ENCODE data around the gene TAF11L4. TPM values are rescaled to one million over a fixed set of nuclear protein-coding genes. Genes with fewer than 3 reads are reported as not detected.
"Not testable (repeated sequence)": the region's sequence is repeated elsewhere in the genome, so short reads cannot be mapped to it uniquely, and the experiment has no call there.

The TAF11L4 gene
- total RNA-seq (not detected), polyA plus RNA-seq (not detected)

DNA sequence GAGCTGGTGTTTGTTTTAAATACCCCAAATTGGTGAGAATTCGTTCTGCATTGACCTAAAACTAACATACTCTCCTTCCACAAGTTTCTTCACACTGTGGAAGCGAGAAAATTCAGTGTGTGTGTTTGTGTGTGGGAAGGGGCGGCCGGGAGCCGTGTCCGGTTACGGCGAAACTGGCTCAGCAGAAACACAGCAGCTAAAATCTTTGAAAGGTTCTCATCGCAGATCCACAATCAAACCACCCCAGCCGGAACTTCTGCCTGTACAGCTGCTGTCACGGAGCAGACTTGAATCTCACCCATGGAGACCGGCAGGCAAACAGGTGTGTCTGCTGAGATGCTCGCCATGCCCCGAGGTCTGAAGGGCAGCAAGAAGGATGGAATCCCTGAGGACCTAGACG, at the start of gene TAF11L4:
Gene TAF11L4 (plus strand): TSS at position 301 of the 400 bp plus-strand sequence.
- not testable (repeated sequence) for H3K4me1 ChIP-seq (ENCODE audit: insufficient read depth); DNase-seq (ENCODE audit: extremely low spot score); H3K4me3 ChIP-seq (ENCODE audit: low read depth, low read length); H3K36me3 ChIP-seq (ENCODE audit: insufficient read depth); H3K27ac ChIP-seq (ENCODE audit: low read depth)
- WGBS: no CpG with 5 or more reads among the region's 15 CpGs

DNA sequence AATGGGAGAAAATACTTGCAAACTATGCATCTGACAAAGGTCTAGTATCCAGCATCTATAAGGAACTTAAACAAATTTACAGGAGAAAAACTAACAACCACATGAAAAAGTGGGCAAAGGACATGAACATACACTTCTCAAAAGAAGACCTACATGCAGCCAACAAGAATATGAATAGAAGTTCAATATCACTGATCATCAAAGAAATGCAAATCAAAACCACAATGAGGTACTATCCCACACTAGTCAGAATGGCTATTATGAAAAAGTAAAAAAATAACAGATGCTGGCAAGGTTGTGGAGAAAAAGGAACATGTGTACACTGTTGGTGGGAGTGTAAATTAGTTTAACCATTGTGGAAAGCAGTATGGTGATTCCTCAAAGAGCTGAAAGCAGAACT, 46.5 kb upstream of the TAF11L4 start:
- H3K27ac ChIP-seq (ENCODE audit: low read depth); H3K36me3 ChIP-seq (ENCODE audit: insufficient read depth); H3K4me3 ChIP-seq (ENCODE audit: low read depth, low read length); H3K4me1 ChIP-seq (ENCODE audit: insufficient read depth); DNase-seq (ENCODE audit: extremely low spot score): not testable (repeated sequence)

DNA sequence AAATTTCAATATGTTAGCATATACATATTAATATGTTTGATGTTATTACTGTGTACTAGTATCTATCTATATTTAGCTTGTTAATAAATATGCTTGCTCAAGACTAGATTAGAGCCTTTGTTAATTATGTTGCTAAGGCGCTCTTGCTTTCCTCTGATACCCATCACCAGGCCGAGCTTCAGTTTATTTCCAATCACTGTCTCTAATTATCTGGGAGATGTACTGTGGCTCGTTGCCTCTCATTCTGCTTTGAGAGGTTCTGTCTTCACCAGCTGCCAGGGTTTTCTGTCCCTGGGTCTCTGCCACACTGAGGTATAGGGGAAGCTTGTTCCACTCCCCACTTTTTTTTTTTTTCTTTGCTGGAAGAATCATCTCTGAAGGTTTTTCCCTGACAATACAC, 44.6 kb upstream of the TAF11L4 start:
- no peak overlapping the region for H3K27ac ChIP-seq (ENCODE audit: low read depth)
- WGBS: 81% methylated on average over 3 of the region's 3 CpGs
- no peak overlapping the region for H3K4me3 ChIP-seq (ENCODE audit: low read depth, low read length)
- H3K36me3 ChIP-seq (ENCODE audit: insufficient read depth): no peaks in the 10 kb centered on the region
- DNase-seq (ENCODE audit: extremely low spot score): no peak
- H3K4me1 ChIP-seq (ENCODE audit: insufficient read depth): no peaks in the 10 kb centered on the region

DNA sequence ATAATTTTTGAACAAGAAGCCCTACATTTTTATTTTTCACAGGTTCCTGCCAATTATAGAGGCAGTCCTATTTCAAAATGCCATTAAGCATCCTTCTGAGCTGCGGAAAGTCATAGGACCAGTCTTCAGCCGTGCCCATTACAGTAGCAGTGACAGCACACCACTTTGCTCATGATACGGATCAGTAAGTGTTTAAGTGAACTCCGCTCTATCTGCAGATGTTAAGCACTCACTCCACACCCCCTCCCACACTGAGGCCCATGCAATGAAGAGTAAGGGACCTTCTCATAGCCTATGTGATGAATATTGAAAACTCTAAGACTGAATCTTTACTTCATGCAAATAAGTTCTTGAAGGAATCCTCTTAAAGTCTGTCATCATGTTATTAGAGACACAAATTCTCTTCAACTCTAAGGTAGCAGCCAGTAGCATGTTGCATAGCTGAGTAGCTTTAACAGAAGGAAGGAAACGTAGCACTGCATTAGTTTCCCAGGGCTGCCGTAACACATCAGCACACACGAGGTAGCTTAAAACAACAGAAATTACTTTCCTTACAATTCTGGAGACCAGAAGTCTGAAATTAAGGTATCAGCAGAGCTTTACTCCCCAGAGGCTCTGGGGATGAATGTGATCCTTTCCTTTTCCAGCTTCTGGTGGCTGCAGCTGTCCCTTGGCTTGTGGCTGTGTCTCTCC, 43.9 kb upstream of the TAF11L4 start:
- H3K36me3 ChIP-seq (ENCODE audit: insufficient read depth): no peaks in the 10 kb centered on the region
- H3K27ac ChIP-seq (ENCODE audit: low read depth): no peak overlapping the region
- 79% methylated on average over 7 of the region's 7 CpGs for WGBS
- H3K4me1 ChIP-seq (ENCODE audit: insufficient read depth): no peaks in the 10 kb centered on the region
- H3K4me3 ChIP-seq (ENCODE audit: low read depth, low read length): no peak overlapping the region
- no peak for DNase-seq (ENCODE audit: extremely low spot score)

DNA sequence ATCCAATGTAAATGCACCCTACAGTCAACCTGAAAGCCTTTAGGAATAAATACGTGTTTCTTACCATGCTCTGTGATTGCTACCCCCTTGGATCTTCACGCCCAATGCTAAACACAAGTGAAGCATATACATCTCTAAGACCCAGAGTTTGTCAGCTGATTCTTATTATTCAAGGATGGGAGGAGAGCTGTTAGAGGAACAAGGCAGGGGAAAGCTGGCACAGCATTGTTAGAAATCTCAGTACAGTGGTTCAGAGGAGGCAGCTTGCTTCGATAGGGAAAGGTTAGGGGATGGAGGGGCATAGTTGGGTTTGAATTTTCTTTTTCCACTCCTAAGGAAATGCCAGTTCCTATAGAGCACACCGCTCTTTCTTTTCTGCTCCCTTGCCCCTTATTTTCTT, 40.2 kb upstream of the TAF11L4 start:
- 82% methylated on average over 4 of the region's 4 CpGs for WGBS
- Histone ChIP-seq H3K27ac (ENCODE audit: low read depth) (no peak overlapping the region), H3K4me1 (ENCODE audit: insufficient read depth) (no peaks in the 10 kb centered on the region), H3K36me3 (ENCODE audit: insufficient read depth) (no peaks in the 10 kb centered on the region), H3K4me3 (ENCODE audit: low read depth, low read length) (no peak overlapping the region)
- DNase-seq (ENCODE audit: extremely low spot score): no peak

DNA sequence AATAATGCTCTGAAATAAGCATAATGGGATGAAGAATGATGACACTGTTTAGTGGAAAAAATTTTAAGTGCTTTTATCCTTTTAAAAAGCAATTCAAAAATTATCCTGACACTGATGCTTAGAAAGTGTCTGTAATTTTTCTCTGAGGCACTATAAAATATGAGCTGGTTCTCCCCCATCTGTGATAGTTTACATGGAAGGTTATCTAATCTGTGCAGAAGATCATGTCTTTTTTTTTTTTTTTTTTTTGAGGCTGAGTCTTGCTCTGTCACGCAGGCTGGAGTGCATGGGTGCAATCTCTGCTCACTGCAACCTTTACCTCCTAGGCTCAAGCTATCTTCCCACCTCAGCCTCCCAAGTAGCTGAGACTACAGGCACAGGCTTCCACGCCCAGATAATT, 38.8 kb upstream of the TAF11L4 start:
- Histone ChIP-seq H3K4me3 (ENCODE audit: low read depth, low read length) (no peak overlapping the region), H3K36me3 (ENCODE audit: insufficient read depth) (no peaks in the 10 kb centered on the region), H3K4me1 (ENCODE audit: insufficient read depth) (no peaks in the 10 kb centered on the region), H3K27ac (ENCODE audit: low read depth) (no peak overlapping the region)
- no peak for DNase-seq (ENCODE audit: extremely low spot score)
- WGBS: 69% methylated on average over 2 of the region's 2 CpGs

DNA sequence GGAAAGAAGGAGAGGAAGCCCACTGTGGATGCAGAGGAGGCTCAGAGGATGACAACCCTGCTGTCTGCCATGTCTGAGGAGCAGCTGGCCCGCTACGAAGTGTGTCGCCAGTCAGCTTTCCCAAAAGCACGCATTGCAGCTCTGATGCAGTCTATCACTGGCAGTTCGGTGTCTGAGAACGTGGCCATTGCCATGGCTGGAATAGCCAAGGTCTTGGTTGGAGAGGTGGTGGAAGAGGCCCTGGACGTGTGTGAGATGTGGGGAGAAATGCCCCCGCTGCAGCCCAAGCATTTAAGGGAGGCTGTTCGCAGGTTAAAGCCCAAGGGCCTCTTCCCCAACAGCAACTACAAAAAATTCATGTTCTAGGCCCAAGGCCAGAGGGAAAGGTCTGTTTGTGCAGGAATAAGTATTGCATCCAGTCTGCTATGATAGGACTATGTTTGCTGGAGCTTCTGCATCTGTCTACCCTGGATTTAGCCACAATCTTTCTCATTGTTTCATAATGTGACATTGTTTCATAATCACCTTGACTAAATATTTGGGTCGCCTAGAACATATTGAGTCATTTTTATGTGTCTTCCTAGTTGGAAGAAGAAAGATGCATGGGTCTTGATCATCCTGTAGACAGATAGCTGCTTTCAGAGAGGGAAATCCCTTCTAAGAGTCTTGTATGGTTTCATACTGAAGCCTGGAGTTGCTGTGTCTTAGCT, 35.0 kb upstream of the TAF11L4 start:
- not testable (repeated sequence) for H3K36me3 ChIP-seq (ENCODE audit: insufficient read depth); H3K4me1 ChIP-seq (ENCODE audit: insufficient read depth); DNase-seq (ENCODE audit: extremely low spot score); H3K27ac ChIP-seq (ENCODE audit: low read depth); H3K4me3 ChIP-seq (ENCODE audit: low read depth, low read length)
- WGBS: 94% methylated on average over 10 of the region's 10 CpGs

DNA sequence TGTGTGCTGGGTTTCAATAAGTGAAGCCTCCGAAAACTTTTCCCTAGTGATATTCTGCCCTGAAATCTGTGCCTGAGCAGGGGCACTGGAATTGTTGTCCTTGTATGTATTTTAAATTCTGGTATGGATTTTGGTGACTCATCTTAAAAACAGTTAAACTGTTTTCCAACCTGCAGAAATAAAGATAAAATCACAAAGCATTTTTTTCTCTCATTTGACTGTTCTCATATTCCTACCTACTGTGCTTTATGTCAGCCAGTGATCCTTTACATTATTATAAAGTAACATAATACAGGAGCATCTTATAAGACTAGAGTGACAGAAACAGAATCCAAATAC, 34.5 kb upstream of the TAF11L4 start:
- DNase-seq (ENCODE audit: extremely low spot score): no peak
- H3K36me3 ChIP-seq (ENCODE audit: insufficient read depth): no peaks in the 10 kb centered on the region
- H3K4me3 ChIP-seq (ENCODE audit: low read depth, low read length): no peak overlapping the region
- WGBS: 95% methylated on average over 1 of the region's 1 CpG
- no peak overlapping the region for H3K27ac ChIP-seq (ENCODE audit: low read depth)
- H3K4me1 ChIP-seq (ENCODE audit: insufficient read depth): no peaks in the 10 kb centered on the region

DNA sequence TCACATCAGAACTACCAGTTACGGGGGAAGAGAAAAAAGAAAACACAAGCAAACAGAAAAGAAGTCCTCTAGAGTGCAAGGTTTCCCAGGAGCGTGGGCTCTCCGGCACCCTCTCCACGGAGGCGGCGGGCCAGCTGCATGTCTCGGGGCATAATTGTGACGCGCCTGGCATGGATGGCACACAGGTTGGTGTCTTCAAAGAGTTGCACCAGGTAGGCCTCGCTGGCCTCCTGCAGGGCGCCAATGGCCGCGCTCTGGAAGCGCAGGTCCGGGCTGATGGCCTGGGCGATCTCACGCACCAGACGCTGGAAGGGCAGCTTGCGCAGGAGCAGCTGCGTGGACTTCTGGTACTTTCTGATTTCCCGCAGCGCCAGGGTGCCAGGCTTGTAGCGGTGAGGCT, 30.3 kb upstream of the TAF11L4 start:
- not testable (repeated sequence) for DNase-seq (ENCODE audit: extremely low spot score); H3K4me1 ChIP-seq (ENCODE audit: insufficient read depth); H3K36me3 ChIP-seq (ENCODE audit: insufficient read depth); H3K27ac ChIP-seq (ENCODE audit: low read depth); H3K4me3 ChIP-seq (ENCODE audit: low read depth, low read length)
- WGBS: 97% methylated on average over 23 of the region's 23 CpGs

DNA sequence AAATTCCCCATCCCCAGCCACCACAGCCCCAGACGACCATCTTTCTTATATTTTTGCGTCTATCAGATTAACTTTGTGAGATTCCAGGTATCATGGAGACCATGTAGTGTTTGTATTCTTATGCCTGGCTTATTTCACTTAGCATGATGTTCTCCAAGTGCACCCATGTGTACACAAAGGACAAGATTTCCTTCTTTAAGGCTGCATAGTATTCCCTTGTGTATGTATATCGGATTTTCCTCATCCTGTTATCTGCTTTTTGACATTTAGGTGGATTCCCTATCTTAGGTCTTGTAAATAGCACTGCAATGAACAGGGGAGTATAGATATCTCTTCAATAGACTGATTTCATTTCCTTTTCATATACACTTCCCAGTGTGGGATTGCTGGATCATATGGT, 28.8 kb upstream of the TAF11L4 start:
- 93% methylated on average over 3 of the region's 3 CpGs for WGBS
- no peak overlapping the region for H3K4me3 ChIP-seq (ENCODE audit: low read depth, low read length)
- H3K27ac ChIP-seq (ENCODE audit: low read depth): no peak overlapping the region
- H3K36me3 ChIP-seq (ENCODE audit: insufficient read depth): no peaks in the 10 kb centered on the region
- H3K4me1 ChIP-seq (ENCODE audit: insufficient read depth): no peaks in the 10 kb centered on the region
- DNase-seq (ENCODE audit: extremely low spot score): no peak

DNA sequence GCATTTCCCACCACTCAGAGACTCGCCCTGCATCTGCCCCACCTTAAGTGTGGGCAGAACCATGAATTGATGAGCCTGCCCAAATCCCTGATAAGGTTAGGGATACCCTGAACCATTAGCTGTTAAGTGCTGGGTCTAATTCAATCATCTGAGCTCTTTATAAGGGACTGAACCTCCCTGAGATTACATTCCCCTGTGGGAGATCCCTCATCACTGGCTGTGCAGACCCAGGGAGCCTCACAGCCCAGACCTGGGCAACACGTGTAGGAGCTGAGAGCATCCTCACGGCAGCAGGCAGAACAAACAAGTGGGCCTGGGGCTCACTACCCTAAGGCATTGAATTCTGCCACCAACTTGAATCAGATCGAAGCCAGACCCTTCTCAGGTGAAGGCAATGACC, 24.2 kb upstream of the TAF11L4 start:
- H3K27ac ChIP-seq (ENCODE audit: low read depth): no peak overlapping the region
- no peaks in the 10 kb centered on the region for H3K36me3 ChIP-seq (ENCODE audit: insufficient read depth)
- no peak for DNase-seq (ENCODE audit: extremely low spot score)
- H3K4me3 ChIP-seq (ENCODE audit: low read depth, low read length): no peak overlapping the region
- 79% methylated on average over 4 of the region's 4 CpGs for WGBS
- H3K4me1 ChIP-seq (ENCODE audit: insufficient read depth): no peaks in the 10 kb centered on the region

DNA sequence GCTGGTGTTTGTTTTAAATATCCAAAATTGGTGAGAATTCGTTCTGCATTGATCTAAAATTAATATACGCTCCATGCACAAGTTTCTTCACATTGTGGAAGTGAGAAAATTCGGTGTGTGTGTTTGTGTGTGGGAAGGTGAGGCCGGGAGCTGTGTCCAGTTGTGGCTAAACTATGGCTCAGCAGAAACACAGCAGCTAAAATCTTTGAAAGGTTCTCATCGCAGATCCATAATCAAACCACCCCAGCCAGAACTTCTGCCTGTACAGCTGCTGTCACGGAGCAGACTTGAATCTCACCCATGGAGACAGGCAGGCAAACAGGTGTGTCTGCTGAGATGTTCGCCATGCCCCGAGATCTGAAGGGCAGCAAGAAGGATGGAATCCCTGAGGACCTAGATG, 23.7 kb upstream of the TAF11L4 start, which contains the start of gene TAF11L2:
Gene TAF11L2 (plus strand): TSS at position 301 of the 400 bp plus-strand sequence.
- not testable (repeated sequence) for H3K36me3 ChIP-seq (ENCODE audit: insufficient read depth); H3K4me1 ChIP-seq (ENCODE audit: insufficient read depth); H3K27ac ChIP-seq (ENCODE audit: low read depth); DNase-seq (ENCODE audit: extremely low spot score); H3K4me3 ChIP-seq (ENCODE audit: low read depth, low read length)
- 93% methylated on average over 8 of the region's 8 CpGs for WGBS

DNA sequence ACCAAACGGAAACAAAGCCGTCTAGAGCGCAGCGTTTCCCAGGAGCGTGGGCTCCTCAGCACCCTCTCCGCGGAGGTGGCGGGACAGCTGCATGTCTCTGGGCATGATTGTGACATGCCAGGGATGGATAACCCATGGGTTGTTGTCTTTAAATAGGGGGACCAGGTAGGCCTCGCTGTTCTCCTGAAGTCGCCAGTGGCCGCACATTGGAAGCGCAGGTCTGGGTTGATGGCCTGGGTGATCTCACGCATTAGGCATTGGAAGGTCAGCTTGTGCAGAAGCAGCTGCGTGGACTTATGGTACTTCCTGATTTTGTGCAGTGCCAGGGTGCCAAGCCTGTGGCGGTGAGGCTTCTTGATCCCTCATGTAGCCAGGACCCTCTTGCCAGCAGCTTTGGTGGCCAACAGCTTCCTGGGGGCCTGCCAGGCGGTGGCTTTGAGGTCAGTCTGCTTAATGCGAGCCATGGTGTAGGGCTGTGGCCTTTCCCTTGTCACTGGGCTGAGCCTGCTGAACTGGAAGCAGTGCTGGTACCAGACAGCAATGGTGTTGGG, 9.8 kb upstream of the TAF11L4 start:
- no peak for DNase-seq (ENCODE audit: extremely low spot score)
- no peaks in the 10 kb centered on the region for H3K36me3 ChIP-seq (ENCODE audit: insufficient read depth)
- 94% methylated on average over 17 of the region's 17 CpGs for WGBS
- no peak overlapping the region for H3K4me3 ChIP-seq (ENCODE audit: low read depth, low read length)
- H3K4me1 ChIP-seq (ENCODE audit: insufficient read depth): no peaks in the 10 kb centered on the region
- H3K27ac ChIP-seq (ENCODE audit: low read depth): no peak overlapping the region

DNA sequence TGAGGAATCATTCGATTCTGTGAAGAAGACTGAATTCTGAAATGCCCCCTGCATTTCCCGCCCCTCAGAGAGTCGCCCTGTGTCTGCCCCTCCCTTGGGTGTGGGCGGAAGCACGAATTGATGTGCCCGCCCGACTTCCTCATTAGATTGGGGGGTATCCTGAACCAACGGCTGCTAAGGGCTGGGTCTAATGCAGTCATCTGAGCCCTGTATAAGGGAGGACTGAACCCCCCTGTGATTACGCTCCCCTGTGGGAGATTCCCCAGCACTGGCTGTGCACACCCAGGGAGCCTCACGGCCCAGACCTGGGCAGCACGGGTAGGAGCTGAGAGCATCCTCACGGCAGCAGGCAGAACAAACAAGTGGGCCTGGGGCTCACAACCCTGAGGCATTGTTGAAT, 4.1 kb upstream of the TAF11L4 start:
- not testable (repeated sequence) for H3K27ac ChIP-seq (ENCODE audit: low read depth); DNase-seq (ENCODE audit: extremely low spot score); H3K4me3 ChIP-seq (ENCODE audit: low read depth, low read length); H3K4me1 ChIP-seq (ENCODE audit: insufficient read depth); H3K36me3 ChIP-seq (ENCODE audit: insufficient read depth)
- 84% methylated on average over 8 of the region's 12 CpGs for WGBS

Measured in urinary bladder (tissue), 4 donors.